ENCODE measurements around the gene ZNF341. TPM values are rescaled to one million over a fixed set of nuclear protein-coding genes. Genes with fewer than 3 reads are reported as not detected.
"Not testable (repeated sequence)": the region's sequence is repeated elsewhere in the genome, so short reads cannot be mapped to it uniquely, and the experiment has no call there.

Gene ZNF341
- total RNA-seq, 4 donors from 2014 or later = 1.7 to 4.4 (median 2.9) TPM

DNA sequence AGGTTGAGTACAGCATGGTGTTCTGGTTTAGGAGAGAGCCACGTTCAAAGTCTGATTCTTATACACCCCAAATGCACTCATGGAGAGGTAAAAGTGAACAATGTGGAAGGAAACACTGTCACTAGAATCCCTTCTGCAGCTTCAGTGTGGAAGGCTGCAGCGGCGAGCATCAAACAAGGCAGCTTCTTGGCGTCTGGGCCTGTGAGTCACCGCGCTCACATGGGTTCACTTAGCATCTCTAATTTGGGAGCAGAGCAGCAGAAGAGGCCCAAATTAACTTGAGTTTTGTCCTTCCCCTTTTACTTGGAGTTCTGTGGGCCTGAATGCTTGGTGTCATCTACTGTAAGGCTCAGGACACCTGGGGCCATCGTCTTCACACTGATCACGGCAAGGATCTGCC, 34.7 kb upstream of the ZNF341 start:
- H3K27ac ChIP-seq = peak overlapping the region in 3 of 4 donors; percentile 16 to 50 (median 46)
- TF ChIP-seq POLR2A (IDR thresholded peaks at IDR 0.05) (no peak), POLR2AphosphoS5 (IDR thresholded peaks at IDR 0.05) (no peak)
- TF ChIP-seq, protein P1, sequence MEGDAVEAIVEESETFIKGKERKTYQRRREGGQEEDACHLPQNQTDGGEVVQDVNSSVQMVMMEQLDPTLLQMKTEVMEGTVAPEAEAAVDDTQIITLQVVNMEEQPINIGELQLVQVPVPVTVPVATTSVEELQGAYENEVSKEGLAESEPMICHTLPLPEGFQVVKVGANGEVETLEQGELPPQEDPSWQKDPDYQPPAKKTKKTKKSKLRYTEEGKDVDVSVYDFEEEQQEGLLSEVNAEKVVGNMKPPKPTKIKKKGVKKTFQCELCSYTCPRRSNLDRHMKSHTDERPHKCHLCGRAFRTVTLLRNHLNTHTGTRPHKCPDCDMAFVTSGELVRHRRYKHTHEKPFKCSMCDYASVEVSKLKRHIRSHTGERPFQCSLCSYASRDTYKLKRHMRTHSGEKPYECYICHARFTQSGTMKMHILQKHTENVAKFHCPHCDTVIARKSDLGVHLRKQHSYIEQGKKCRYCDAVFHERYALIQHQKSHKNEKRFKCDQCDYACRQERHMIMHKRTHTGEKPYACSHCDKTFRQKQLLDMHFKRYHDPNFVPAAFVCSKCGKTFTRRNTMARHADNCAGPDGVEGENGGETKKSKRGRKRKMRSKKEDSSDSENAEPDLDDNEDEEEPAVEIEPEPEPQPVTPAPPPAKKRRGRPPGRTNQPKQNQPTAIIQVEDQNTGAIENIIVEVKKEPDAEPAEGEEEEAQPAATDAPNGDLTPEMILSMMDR (IDR thresholded peaks at IDR 0.05) = no peak
- peaks cover 0 to 33% (median 0%) of the 10 kb centered on the region in 3 donors for H3K4me1 ChIP-seq
- WGBS, 2 donors (ENCODE audit: low coverage in 1 of 2) = 35 to 64% methylated on average over 5 to 6 of the region's 8 CpGs
- H3K36me3 ChIP-seq = no peaks in the 10 kb centered on the region
- no peaks in the 10 kb centered on the region for H3K9me3 ChIP-seq
- H3K4me3 ChIP-seq = no peak overlapping the region
- H3K27me3 ChIP-seq = no peaks in the 10 kb centered on the region
- ATAC-seq = peak; percentile 84

DNA sequence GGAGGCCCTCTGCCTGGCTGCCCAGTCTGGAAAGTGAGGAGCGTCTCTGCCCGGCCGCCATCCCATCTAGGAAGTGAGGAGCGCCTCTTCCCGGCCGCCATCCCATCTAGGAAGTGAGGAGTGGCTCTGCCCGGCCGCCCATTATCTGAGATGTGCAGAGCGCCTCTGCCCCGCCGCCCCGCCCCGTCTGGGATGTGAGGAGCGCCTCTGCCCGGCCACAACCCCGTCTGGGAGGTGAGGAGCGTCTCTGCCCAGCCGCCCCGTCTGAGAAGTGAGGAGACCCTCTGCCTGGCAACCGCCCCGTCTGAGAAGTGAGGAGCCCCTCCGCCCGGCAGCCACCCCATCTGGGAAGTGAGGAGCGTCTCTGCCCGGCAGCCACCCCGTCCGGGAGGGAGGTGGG, 32.8 kb upstream of the ZNF341 start:
- H3K4me1 ChIP-seq = peaks cover 0 to 37% (median 0%) of the 10 kb centered on the region in 3 donors
- H3K27ac ChIP-seq, ATAC-seq, H3K36me3 ChIP-seq, H3K4me3 ChIP-seq, H3K9me3 ChIP-seq, H3K27me3 ChIP-seq: not testable (repeated sequence)
- no CpG with 5 or more reads among the region's 27 CpGs for WGBS, 2 donors (ENCODE audit: low coverage in 1 of 2)

DNA sequence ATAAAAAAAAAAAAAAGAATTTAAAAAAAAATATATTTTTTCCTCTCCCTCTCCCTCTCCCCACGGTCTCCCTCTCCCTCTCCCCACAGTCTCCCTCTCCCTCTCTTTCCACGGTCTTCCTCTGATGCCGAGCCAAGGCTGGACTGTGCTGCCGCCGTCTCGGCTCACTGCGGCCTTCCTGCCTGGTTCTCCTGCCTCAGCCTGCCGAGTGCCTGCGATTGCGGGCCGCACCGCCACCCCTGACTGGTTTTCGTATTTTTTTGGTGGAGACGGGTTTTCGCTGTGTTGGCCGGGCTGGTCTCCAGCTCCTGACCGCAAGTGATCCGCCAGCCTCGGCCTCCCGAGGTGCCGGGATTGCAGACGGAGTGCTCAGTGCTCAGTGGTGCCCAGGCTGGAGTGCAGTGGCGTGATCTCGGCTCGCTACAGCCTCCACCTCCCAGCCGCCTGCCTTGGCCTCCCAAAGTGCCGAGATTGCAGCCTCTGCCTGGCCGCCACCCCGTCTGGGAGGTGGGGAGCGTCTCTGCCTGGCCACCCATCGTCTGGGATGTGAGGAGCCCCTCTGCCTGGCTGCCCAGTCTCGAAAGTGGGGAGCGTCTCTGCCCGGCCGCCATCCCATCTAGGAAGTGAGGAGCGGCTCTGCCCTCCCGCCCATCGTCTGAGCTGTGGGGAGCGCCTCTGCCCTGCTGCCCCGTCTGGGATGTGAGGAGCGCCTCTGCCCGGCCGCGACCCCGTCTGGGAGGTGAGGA, 30.9 kb upstream of the ZNF341 start:
- not testable (repeated sequence) for H3K9me3 ChIP-seq, H3K27ac ChIP-seq, H3K4me3 ChIP-seq, ATAC-seq, H3K27me3 ChIP-seq
- 82 to 92% methylated on average over 8 to 13 of the region's 45 CpGs for WGBS, 2 donors (ENCODE audit: low coverage in 1 of 2)
- peaks cover 0 to 28% (median 0%) of the 10 kb centered on the region in 3 donors for H3K4me1 ChIP-seq
- peaks cover 0 to 12% of the 10 kb centered on the region in 2 donors for H3K36me3 ChIP-seq

DNA sequence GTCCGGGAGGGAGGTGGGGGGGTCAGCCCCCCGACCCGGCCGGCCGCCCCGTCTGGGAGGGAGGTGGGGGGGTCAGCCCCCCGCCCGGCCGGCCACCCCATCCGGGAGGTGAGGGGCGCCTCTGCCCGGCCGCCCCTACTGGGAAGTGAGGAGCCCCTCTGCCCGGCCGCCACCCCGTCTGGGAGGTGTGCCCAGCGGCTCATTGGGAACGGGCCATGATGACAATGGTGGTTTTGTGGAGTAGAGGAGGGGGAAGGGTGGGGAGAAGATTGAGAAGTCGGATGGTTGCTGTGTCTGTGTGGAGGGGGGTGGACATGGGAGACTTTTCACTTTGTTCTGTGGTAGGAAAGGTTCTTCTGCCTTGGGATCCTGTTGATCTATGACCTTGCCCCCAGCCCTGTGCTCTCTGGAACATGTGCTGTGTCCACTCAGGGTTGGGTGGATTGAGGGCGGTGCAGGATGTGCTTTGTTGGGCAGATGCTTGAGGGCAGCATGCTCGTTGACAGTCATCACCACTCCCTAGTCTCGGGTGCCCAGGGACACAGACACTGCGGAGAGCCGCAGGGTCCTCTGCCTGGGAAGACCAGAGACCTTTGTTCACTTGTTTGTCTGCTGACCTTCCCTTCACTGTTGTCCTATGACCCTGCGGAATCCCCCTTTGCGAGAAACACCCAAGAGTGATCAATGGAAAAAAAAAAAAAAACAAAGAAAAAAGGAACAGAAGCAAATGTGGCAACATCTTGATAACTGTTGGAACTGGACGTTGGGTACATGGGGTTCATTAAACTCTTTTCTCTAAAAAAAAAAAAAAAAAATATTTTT, 30.0 kb upstream of the ZNF341 start:
- Histone ChIP-seq H3K9me3 (no peaks in the 10 kb centered on the region), H3K4me1 (peaks cover 0 to 18% (median 0%) of the 10 kb centered on the region in 3 donors), H3K4me3 (no peak overlapping the region), H3K36me3 (peaks cover 0 to 21% of the 10 kb centered on the region in 2 donors), H3K27ac (no peak overlapping the region), H3K27me3 (no peaks in the 10 kb centered on the region)
- ATAC-seq = no peak
- 86% methylated on average over 6 of the region's 27 CpGs; no CpG with 5 or more reads in 1 of the 2 donors for WGBS, 2 donors (ENCODE audit: low coverage in 1 of 2)
- TF ChIP-seq POLR2AphosphoS5 (IDR thresholded peaks at IDR 0.05) (no peak), EP300 (IDR thresholded peaks at IDR 0.05) (no peak), POLR2A (IDR thresholded peaks at IDR 0.05) (no peak)
- TF ChIP-seq, protein P1 (IDR thresholded peaks at IDR 0.05) = no peak

DNA sequence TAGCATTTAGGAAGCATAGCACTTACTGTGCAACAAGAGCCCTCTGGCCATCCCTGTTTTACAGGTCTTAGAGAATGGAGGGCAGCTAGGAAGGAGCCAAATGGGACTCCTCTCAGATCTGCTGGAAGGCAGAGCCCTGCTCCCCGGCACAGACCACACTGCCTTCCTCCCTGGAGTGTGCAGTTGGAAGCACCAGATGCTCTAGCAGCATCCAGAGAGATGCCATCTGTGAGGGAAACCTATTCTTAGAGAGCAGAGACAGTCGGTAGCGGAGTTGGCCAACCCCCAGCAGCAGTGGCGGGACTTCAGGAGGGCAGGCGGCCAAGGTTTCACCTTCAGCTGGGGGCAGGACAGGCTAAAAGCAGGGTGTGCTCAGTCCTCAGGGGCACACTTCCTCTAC, 28.9 kb upstream of the ZNF341 start:
- 32% methylated on average over 4 of the region's 5 CpGs; no CpG with 5 or more reads in 1 of the 2 donors for WGBS, 2 donors (ENCODE audit: low coverage in 1 of 2)
- H3K4me1 ChIP-seq = peaks cover 0 to 9% (median 0%) of the 10 kb centered on the region in 3 donors
- no peaks in the 10 kb centered on the region for H3K9me3 ChIP-seq
- TF ChIP-seq POLR2AphosphoS5 (IDR thresholded peaks at IDR 0.05) (no peak), POLR2A (IDR thresholded peaks at IDR 0.05) (no peak), EP300 (IDR thresholded peaks at IDR 0.05) (no peak)
- TF ChIP-seq, protein P1 (IDR thresholded peaks at IDR 0.05) = no peak
- no peaks in the 10 kb centered on the region for H3K27me3 ChIP-seq
- no peak overlapping the region for H3K27ac ChIP-seq
- no peak for ATAC-seq
- H3K36me3 ChIP-seq = peaks cover 0 to 32% of the 10 kb centered on the region in 2 donors
- H3K4me3 ChIP-seq = no peak overlapping the region
